HG03432 (cell line): Measurements from ENCODE around the gene PRR12.
"Not testable (repeated sequence)": the region's sequence is repeated elsewhere in the genome, so short reads cannot be mapped to it uniquely, and the experiment has no call there.

Experiments
- ATAC-seq: cut with Tn5 transposase; IDR thresholded peaks from one replicate; pipeline ENCODE4 v1.9.1; 2021; ENCODE audit warnings: mild to moderate bottlenecking, moderate library complexity; ENCODE audit not compliant: unreplicated experiment

PRR12 gene

DNA sequence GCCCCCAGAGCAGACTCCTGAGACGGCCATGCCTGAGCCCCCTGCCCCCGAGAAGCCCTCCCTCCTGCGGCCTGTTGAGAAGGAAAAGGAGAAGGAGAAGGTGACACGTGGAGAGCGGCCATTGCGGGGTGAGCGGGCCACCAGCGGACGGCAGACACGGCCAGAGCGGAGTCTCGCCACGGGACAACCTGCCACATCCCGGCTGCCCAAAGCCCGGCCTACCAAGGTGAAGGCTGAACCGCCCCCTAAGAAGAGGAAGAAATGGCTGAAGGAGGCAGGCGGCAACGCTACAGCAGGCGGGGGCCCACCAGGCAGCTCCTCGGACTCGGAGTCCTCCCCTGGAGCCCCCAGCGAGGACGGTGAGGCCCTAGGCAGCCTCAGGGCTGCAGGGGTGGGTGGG, 24.9 kb downstream of the PRR12 start:
- no peak for ATAC-seq

DNA sequence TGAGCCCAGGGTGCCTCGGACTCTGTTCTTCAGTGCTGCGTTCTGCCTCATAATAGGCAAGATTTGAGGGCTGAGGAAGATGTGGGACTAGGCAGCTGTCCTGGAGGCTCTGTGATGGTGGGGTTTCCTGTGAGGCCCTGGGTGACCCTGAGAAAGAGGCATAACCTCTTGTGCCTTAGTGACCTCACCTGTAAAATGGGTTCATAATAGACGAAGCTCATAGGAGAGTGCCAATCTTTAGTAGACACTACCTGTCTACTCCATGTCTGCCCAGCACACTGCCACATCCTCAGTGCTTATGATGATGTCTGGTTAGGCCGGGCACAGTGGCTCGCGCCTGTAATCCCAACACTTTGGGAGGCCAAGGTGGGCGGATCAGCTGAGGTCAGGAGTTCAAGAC, 25.6 kb downstream of the PRR12 start:
- no peak for ATAC-seq

DNA sequence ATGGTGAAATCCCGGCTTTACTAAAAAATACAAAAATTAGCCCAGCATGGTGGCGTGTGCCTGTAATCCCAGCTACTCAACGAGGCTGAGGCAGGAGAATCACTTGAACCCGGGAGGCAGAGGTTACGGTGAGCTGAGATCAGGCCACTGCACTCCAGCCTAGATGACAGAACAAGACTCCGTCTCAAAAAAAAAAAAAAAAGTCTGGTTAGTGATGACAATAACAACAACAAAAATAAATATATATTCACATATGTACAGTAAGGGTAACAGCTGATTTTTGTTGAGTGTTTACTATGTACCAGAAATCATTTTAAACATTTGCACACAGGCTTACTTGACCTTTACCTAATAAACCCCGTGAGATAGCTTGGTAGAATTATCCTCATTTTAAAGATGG, 26.0 kb downstream of the PRR12 start:
- no peak for ATAC-seq

DNA sequence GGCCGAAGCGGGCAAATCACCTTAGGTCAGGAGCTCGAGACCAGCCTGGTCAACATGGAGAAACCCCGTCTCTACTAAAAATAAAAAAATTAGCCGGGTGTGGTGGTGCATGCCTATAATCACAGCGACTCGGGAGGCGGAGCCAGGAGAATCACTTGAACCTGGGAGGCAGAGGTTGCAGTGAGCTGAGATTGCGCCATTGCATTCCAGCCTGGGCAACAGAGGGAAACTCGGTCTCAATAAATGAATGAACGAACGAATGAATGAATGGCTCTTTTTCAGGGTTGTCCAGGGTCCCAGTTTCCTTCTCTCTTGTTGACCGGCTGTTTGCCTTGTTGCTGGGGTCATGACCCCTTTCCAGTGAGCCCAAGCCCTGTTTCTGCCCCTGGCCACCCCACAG, 26.9 kb downstream of the PRR12 start:
- ATAC-seq: not testable (repeated sequence)

DNA sequence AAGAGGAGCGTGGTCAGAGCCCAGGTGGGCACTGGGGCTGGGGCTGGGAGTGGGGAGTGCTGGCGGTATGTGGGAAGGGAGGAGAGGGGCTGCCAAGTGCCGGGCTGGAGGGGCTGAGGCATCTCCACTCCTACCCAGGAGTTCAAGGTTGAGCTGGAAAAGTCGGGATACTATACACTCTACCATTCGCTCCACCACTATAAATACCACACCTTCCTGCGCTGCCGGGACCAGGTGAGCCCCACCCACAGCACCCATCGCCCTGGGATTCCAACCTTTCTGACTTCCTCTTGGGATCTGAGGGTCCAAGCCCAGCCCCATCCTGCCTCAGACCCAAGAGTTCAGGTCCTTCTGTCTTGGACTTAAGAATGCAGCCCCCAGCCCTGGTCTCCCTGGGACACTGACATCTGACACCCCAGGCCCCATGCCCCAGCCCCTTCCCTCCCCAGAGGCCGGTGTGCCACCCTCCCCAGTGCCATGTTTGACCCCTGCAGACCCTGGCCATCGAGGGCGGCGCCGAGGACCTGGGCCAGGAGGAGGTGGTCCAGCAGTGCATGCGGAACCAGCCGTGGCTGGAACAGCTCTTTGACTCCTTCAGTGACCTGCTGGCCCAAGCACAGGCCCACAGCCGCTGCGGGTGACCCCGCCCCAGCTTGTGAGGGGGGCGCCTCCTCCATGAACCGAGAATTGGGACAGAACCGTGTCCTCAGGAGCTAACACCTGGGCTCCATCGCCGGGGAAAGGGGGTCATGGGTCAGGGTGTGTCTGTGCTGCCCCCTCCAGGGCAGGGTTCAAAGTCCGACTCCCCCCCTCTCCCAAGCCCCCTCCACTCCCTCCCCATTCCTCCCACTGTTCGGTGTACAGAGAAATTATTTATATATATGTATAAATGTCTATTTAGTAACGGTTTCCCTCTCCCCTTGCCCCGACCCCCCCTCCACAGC, 34.3 kb downstream of the PRR12 start:
- ATAC-seq: no peak

DNA sequence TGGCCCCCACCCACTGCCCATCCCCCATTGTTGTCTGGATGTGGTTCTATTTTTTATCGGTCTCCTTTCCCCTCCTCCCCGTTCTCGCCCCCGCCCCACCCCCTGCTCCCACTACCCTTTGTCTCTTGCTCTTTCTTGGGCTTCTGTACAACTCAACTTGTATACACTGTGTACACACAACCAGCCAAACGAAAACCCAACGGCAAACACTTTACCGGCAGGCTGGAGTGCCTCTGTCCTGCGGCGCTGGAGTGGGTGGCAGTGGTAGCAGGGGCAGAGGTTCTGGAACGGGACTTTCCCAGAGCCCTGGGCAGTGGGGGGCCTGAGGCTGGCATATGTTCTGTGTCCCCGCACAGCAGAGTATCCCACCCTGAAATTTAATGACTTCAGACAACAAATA, 35.2 kb downstream of the PRR12 start:
- ATAC-seq: no peak

DNA sequence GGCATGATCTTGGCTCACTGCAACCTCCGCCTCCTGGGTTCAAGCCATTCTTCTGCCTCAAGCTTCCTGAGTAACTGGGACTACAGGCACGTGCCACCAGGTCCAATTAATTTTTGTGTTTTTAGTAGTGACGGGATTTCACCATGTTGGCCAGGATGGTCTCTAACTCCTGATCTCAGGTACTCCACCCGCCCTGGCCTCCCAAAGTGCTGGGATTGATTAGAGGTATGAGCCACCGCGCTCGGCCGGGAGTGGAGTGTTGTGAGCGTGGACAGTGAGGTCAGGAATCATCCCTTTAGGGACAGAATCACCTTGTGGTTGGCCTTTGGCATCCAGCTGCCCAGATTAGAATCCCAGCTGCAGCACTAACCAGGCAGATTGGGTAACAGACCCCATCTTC, 38.7 kb downstream of the PRR12 start:
- no peak for ATAC-seq

DNA sequence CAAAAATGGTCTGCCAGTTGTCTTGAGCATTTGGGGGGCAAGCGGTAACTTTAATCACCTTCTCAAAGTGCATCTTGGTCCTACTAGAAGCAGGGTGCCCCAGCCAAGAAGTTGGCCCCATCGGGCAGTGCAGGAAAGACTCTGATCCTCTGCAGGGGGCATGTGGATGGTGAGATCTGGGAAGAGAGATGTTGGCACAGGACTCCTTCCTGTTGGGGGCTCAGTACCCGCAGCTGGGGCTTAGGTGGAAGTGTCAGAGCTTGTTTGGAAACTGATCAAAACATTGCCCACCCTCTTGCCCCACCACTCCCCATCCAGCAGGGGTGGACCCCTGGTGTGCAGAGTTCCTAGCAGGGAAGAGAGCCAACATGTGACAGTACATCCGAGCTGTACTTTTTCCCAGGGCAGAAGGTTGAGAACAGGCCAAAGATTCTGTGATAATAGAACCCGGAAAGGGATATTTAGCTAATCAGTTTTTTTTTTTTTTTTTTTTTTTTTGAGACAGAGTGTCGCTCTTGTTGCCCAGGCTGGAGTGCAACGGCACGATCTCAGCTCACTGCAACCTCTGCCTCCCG, 40.1 kb downstream of the PRR12 start:
- no peak for ATAC-seq

DNA sequence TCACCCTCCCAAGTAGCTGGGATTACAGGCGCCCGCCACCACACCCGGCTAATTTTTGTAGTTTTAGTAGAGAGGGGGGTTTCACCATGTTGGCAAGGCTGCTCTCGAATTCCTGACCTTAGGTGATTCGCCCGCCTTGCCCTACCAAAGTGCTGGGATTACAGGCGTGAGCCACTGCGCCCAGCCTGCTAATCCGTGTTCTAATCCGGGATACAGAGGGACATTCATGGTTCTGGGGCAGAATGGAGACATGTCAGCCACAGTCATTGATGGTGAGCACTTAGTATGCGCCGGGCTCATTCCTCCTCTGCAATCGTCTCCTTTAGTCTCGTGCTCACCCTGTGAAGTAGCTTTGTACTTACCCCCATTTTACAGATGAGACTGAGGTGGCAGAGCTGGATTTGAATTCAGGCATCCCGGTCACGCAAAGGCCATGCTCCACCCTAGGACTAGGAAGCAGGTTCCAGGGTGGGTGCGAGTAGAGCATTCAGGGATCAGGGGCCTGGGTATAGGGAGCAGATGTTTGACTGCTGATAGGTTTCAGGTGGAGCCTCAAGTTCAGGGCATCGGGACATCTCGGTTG, 40.7 kb downstream of the PRR12 start:
- no peak for ATAC-seq

DNA sequence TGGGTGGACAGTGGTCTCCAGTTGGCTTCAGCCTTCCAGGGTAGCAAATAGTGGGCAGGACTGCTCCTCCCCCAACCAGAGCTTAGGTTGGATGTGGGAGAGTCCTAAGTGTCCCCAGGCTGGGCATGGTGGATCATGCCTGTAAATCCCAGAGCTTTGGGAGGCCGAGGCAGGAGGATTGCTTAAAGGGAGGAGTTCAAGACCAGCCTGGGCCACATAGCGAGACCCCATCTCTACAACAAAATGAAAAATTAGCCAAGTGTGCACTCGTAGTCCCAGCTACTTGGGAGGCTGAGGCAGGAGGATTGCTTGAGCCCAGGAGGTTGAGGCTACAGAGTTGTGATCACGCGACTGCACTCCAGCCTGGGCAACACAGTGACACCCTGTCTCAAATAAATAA, 41.6 kb downstream of the PRR12 start:
- ATAC-seq: no peak

DNA sequence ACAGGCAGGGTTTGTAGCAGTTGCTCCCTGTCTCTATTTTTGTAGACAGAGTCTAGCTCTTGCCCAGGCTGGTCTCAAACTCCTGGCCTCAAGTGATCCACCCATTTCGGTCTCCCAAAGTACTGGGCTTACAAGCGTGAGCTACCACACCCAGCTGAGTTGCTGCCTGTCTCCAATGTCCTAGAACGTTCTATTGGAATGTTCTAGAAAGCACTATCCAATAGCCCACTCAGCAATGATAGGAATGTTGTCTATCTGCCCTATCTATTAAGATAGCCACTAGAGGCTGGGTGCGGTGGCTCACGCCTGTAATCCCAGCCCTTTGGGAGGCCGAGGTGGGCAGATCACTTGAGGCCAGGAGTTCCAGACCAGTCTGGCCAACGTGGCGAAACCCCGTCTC, 42.3 kb downstream of the PRR12 start:
- not testable (repeated sequence) for ATAC-seq

DNA sequence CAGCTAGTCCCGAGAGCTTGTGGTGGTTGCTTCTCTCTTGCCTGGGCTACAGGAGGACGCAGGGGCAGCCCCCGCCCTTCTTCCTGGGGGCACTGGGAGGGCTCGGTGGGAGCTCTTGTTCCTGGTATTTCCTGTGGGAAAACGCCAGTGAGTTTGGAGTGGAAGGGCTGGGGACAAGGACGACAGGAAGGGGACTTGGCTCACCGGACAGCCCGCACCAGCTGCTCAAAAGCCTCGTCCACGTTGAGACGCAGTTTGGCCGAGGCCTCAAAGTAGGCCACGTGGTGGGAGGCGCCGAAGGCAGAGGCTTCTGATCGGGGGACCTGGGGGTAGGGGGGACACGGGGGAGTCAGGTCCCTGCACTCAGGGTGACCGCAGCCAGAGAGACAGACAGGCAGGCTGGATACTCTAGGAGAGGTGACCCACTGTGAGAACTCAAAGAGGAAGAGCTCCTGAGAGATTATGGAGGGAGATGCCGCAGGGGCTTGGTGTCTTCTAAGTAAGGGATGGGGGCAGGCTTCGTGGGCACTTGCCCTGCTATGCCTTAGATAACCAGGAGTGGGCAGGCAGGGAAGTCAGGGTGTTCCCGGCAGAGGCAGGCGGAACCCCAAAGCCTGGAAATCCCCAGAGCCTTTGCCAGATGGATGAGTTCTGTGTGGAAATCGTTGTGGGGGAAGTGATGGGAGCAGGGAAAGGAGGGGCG, 44.7 kb downstream of the PRR12 start:
- no peak for ATAC-seq

DNA sequence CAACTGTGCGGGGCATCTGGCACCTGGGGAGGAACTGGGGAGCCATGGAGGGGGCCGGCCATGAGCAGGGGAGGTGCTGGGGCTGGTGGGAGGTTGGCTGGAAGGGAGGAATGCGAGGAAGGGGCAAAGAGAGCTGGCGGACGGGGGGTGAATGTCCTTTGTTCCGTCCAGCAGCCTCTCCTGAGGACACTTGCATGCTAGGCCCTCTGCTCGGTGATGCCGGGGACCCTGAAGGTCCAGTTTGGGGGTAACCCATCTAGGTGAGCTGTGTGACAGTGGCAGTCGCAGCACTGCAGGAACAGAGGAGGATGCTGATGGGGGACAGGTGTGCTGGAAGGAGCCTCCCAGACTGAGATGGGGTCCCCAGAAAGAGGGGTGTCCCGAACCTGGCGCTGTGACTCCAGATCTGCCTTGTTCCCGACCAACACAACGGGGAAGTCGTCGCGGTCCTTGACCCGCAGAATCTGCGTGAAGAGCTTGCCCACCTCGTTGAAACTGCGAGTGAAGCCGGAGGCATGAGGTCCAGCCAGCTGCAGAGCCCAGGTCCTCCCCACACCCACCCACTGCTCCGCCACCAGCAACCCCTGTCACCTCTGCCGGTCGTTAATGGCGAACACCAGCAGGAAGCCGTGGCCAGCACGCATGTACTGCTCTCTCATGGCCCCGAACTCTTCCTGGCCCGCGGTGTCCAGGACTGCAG, 45.4 kb downstream of the PRR12 start:
- no peak for ATAC-seq

DNA sequence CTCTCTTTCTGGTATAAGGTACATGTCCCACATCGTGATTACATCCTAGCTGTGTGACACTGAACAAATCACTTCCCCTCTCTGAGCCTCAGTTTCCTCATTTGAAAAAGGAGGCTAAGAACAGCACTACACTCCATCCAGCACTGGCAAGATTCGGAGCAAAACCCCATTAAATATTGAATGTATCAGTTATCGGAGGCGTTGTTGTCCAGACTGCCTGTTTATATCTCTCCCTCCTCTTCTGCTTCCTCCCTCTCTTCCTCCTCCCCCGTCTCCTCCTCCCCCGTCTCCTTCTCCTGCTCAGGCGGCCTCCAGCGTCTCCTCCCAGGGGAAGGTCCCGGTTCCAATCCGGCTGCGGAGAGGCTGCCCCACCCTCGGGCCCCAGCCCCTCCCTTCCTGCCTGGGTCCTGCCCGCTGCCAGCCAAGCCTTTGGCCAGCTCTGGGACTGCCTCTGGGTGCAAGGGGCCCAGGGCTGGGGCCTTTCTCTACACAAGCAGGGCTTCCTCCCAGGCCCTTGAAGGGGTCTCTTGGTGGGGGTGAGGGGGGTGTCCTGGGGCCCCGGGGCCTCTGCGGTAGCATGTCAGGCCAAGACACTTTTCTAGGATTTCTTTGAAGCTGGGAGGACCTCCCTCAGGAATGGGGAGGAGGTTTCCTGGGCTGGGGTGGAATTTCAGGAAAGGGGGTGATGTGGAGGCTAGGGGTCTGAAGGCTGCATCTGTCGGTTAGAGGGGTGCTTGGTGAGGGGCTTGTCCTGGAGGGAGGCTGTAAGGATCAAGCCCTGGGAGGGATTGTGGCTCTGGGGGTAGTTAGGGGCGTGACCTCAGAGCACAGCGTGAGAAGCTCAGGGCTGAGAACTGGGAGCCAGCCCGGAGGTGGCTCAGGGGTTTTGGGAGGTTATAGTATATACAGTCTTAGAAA, 47.1 kb downstream of the PRR12 start:
- ATAC-seq: no peak

DNA sequence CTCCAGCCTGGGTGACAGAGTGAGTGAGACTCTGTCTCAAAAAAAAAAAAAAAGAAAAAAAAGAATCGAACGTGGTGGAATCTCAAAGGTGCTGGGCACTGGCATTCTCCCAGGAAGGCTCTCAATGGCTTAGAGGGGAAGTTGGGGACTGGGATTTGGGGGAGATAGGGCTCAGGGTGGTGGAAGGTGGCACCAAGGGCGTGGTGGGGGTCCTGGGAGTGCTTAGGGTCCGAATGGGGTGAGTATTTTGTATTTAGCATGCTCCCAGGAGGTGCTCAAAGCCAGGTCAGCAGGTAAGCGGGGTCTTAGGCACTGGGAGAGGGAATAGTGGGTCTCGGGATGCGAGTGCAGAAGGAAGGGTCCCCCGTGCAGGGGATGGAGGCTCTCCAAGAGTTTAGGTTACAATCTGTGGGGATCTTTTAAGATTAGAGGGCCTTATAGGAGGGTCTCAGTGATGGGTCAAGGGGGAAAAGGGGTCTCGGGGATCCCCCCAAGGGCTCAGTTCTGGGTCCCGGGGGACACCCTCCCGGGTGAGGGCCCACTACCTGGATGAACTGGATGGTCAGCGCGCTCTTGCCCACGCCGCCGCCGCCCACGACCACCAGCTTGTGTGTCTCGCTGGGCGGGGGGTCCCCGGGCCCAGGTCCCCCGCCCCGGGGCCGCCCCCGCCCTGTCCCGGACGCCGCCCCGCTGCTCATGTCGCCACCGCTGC, 48.6 kb downstream of the PRR12 start:
- ATAC-seq: no peak

DNA sequence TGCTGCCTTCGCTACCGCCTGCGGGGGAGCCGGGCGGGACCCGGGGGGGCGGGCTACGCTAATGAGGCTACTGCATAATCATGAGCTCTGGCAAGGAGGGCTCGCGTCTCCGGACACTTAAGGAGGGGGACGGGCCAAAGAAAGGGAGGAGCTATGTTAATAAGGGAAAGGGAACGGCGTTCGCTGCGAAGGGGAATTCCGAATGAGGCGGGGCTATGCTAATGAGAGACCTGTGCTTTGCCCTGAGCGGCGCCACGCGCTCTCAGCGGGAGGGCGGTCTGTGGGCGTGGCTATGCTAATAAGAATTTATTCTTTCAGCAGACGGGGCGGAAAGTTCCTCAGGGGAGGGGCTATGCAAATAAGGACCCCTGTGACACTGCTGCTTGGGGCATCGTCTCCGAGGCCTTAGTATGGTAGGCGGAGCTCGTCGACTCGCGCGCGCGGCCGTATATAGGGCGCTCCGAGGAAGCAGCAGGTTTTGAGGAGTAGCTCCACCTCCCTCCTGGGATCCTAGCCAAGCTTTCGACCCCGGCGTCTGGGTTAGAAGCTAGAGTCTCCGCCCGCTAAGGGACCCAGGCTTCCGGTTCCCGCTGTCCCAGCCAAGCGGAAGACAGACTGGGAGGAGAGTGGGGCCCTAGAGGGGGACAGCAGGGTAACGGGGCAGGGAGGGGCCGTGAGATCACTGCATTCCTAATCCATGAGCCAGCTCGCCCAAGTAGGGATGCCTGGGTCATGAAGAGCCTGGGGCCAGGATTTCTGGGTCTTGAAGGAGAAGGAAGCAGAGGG, 49.3 kb downstream of the PRR12 start, which contains the start of gene RRAS:
Gene RRAS, minus strand, starts transcription at position 31 of the 786 bp plus-strand sequence. CDS start 45 bp downstream, outside the sequence.
- ATAC-seq: peak; percentile 67

DNA sequence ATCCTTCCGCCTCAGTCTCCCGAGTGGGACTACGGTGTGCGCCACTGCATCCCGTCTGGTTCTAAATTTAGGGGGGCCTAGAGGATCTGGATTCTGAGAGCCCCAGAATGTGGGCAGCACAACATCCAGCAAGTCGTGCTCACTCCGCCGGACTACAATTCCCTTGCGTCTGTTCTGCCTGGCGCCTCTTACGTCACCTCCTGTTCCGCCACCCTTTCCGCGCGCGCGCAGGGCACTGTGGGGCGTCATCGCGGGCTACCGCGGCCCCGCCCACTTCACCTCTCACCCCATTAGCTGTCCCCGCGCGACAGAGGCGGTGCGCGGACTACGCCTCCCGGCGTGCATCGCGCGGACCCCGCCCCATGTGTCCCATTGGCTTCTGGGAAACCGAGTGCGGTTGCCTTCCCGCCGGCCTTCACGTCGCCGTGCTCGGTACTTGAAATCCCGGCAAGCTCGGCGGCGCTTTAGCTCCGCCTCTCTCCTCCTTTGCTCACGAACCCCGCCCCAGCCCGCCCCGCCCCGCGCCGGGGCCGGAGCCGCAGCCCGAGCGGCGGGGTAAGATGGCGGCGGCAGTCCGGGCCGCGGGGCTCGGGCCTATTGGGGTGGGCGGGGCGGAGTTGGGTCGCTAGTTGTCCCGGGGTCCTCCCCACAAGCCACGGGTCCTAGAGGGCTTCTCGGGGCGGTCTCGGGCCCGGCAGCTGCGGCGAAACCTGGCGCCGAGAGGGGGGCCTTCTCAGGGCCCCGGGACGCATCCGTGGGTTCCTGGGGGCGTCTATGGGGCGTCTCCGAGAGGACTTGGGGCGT, 50.9 kb downstream of the PRR12 start, which contains the start of gene SCAF1:
Gene SCAF1, plus strand, starts transcription at position 522 of the 804 bp plus-strand sequence. CDS start 2,818 bp downstream, outside the sequence.
- peak; percentile 60 for ATAC-seq
